Measurements from ENCODE around the gene NOS1. TPM values are rescaled to one million over a fixed set of nuclear protein-coding genes. Genes with fewer than 3 reads are reported as not detected.

Gene NOS1
- total RNA-seq, 1 donor from 2014 or later, result 0.05 TPM

DNA sequence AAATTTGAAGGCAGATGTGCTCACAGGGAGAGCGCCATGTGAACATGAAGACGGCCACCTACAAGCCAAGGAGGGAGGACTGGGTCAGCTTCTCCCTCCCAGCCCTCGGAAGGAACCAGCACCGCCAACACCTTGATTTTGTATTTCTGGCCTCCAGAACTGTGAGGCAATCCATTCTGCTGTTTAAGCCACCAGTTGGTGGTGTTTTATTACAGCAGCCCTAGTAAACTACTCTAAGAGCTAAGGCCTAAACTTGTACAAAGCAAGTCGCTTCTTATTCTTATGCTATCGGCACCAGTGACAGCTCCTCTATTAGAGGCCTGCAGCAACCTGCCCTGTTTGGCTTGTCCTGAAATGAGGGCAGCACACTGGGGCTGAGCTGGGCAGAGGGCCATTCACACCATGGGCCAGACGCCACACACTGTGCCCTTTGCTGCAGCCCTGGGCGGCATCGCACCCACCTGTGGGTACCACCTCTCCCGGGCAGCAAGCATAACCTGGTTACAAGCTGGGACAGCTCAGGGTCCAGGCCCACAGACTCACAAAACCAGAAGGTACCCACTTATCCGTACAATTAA is 62.7 kb downstream of the NOS1 start:
- no peak for DNase-seq (ENCODE audit: extremely low spot score, unreplicated experiment)
- TF ChIP-seq, protein P1, sequence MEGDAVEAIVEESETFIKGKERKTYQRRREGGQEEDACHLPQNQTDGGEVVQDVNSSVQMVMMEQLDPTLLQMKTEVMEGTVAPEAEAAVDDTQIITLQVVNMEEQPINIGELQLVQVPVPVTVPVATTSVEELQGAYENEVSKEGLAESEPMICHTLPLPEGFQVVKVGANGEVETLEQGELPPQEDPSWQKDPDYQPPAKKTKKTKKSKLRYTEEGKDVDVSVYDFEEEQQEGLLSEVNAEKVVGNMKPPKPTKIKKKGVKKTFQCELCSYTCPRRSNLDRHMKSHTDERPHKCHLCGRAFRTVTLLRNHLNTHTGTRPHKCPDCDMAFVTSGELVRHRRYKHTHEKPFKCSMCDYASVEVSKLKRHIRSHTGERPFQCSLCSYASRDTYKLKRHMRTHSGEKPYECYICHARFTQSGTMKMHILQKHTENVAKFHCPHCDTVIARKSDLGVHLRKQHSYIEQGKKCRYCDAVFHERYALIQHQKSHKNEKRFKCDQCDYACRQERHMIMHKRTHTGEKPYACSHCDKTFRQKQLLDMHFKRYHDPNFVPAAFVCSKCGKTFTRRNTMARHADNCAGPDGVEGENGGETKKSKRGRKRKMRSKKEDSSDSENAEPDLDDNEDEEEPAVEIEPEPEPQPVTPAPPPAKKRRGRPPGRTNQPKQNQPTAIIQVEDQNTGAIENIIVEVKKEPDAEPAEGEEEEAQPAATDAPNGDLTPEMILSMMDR (IDR thresholded peaks at IDR 0.05), result no peak
- Mint-ChIP-seq H3K4me1 (ENCODE audit: unreplicated experiment) (no peaks in the 10 kb centered on the region), H3K9me3 (ENCODE audit: unreplicated experiment) (no peaks in the 10 kb centered on the region), H3K4me3 (ENCODE audit: unreplicated experiment) (no peak overlapping the region), H3K36me3 (ENCODE audit: unreplicated experiment) (no peaks in the 10 kb centered on the region), H3K27ac (ENCODE audit: unreplicated experiment) (no peak overlapping the region), H3K27me3 (ENCODE audit: unreplicated experiment) (no peaks in the 10 kb centered on the region)

DNA sequence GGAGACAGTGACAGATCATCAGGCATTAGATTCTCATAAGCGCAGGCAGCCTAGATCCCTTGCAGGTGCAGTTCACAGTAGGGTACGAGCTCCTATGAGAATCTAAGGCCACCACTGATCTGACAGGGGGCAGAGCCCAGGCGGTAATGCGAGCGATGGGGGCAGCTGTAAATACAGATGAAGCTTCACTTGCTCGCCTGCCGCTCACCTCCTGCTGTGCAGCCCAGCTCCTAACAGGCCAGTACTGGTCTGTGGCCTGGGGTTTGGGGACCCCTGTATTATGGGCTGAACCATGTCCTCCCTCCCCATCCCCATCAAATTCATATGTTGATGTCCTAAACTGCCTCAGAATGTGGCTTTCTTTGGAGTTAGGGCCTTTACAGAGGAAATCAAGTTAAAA is 63.2 kb downstream of the NOS1 start:
- Mint-ChIP-seq H3K27me3 (ENCODE audit: unreplicated experiment) (no peaks in the 10 kb centered on the region), H3K4me1 (ENCODE audit: unreplicated experiment) (no peaks in the 10 kb centered on the region), H3K27ac (ENCODE audit: unreplicated experiment) (no peak overlapping the region), H3K4me3 (ENCODE audit: unreplicated experiment) (no peak overlapping the region), H3K9me3 (ENCODE audit: unreplicated experiment) (no peaks in the 10 kb centered on the region), H3K36me3 (ENCODE audit: unreplicated experiment) (no peaks in the 10 kb centered on the region)
- TF ChIP-seq, protein P1 (IDR thresholded peaks at IDR 0.05), result no peak
- DNase-seq (ENCODE audit: extremely low spot score, unreplicated experiment), result no peak

DNA sequence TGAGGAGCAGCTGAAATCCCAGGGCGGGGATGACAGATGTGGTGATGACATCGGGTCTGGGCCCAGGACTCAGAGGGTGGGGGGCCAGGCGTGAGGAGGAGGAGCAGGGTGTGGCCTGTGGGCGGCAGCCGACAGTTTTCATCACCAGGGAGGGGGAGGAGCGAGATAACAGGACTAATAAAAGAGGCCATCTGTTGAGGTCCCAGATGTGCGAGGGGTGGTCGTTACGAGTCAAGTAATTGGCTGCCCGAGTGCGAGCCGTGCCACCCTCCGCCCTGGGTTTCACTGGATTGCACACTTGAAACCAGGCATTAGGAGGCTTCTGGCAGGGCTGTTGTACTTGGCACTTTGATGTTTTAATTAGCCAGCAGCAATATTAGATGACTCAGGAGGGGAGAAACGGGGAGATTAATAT is 67.2 kb downstream of the NOS1 start:
- Mint-ChIP-seq H3K9me3 (ENCODE audit: unreplicated experiment) (peaks cover 1% of the 10 kb centered on the region), H3K27ac (ENCODE audit: unreplicated experiment) (no peak overlapping the region), H3K4me3 (ENCODE audit: unreplicated experiment) (no peak overlapping the region), H3K4me1 (ENCODE audit: unreplicated experiment) (no peaks in the 10 kb centered on the region), H3K27me3 (ENCODE audit: unreplicated experiment) (no peaks in the 10 kb centered on the region), H3K36me3 (ENCODE audit: unreplicated experiment) (no peaks in the 10 kb centered on the region)
- TF ChIP-seq, protein P1 (IDR thresholded peaks at IDR 0.05), result no peak
- DNase-seq (ENCODE audit: extremely low spot score, unreplicated experiment), result no peak

DNA sequence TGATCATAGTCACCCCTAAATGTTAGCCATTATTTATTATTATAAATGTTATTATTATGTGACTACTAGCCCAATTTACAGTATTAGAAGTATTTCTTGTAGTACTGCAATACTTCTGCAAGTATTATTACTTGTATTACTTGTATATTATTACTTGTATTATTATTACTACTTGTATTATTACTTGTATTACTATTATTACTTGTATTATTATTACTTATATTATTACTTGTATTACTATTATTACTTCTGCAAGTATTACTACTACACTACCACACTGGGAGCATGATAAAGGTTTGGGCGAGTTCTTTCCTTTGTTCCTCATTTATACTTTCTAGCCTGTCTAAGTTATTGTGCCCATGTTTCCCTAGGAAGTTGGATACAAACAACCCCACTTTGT is 67.9 kb downstream of the NOS1 start:
- Mint-ChIP-seq H3K9me3 (ENCODE audit: unreplicated experiment) (peaks cover 5% of the 10 kb centered on the region), H3K27me3 (ENCODE audit: unreplicated experiment) (no peaks in the 10 kb centered on the region), H3K36me3 (ENCODE audit: unreplicated experiment) (no peaks in the 10 kb centered on the region), H3K27ac (ENCODE audit: unreplicated experiment) (no peak overlapping the region), H3K4me3 (ENCODE audit: unreplicated experiment) (no peak overlapping the region), H3K4me1 (ENCODE audit: unreplicated experiment) (no peaks in the 10 kb centered on the region)
- TF ChIP-seq, protein P1 (IDR thresholded peaks at IDR 0.05), result no peak
- DNase-seq (ENCODE audit: extremely low spot score, unreplicated experiment), result no peak

DNA sequence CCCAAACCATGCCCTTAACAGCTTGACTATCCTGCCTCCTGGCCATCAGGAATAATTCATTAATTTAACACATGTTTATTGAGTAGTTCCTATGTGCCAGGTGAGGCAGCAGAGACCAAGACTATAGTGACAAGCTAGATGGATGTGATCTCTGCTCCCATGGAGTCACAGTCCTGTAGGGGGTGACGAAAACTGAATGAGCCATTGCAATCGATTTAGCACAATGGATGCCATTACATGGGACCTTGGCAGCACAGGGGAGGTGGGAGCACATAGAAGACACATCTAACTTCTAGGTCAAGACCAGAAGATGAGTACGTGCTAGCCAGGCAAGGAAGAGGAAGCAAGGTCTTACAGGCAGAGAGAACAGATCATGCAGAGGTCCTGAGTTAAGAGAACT is 68.7 kb downstream of the NOS1 start:
- Mint-ChIP-seq H3K36me3 (ENCODE audit: unreplicated experiment) (no peaks in the 10 kb centered on the region), H3K4me3 (ENCODE audit: unreplicated experiment) (no peak overlapping the region), H3K27me3 (ENCODE audit: unreplicated experiment) (no peaks in the 10 kb centered on the region), H3K9me3 (ENCODE audit: unreplicated experiment) (peaks cover 5% of the 10 kb centered on the region), H3K4me1 (ENCODE audit: unreplicated experiment) (no peaks in the 10 kb centered on the region), H3K27ac (ENCODE audit: unreplicated experiment) (no peak overlapping the region)
- no peak for DNase-seq (ENCODE audit: extremely low spot score, unreplicated experiment)
- TF ChIP-seq, protein P1 (IDR thresholded peaks at IDR 0.05), result no peak

Data from osteocyte (in vitro differentiated cells).